K562 (cell line): Measurements from ENCODE around the gene HIVEP1. TPM values are rescaled to one million over a fixed set of nuclear protein-coding genes. Genes with fewer than 3 reads are reported as not detected.

Experiments used
- ATAC-seq: fragments of 200-7000 bp; cut with Tn5 transposase; 3 replicates; pipeline ENCODE4 v1.9.1; 2020; ENCODE audit warnings: moderate library complexity
- BruUV-seq: library from RNA; stranded (reverse); fragments of 400-500 nt; replicated peaks from 2 replicates; lab custom pipeline; 2021; lab: Mats Ljungman, UMichigan
- CTCF ChIA-PET: fragments of 300-600 bp; formaldehyde crosslinking; extraction: SDS; loops from one replicate; lab custom pipeline; 2021; ENCODE audit warnings: low intra/inter-chr PET ratio; lab: Yijun Ruan, JAX
- POLR2A ChIA-PET: fragments of 300-600, 350-650 bp; sonication (Branson Sonifier 250); formaldehyde crosslinking; extraction: SDS; loops from one replicate; lab custom pipeline; 2021; ENCODE audit warnings: antibody characterized with exemption, inconsistent platforms; lab: Yijun Ruan, JAX
- DNase-seq, 4 experiments: peaks; one replicate each; pipeline versions ENCODE4 v3.0.0 to v3.0.0-alpha.2; 2011 to 2018; ENCODE audit warnings: low spot score in 3 of 4, mixed read lengths in 3 of 4; ENCODE audit errors: extremely low read depth in 1 of 4
- FAIRE-seq: peaks from 2 replicates; lab custom pipeline; 2011; peaks lifted over from hg19 to GRCh38; lab: Jason Lieb, UNC
- H2AFZ ChIP-seq: 2 replicates; pipeline ENCODE4 v1.6.0; 2011; ENCODE audit warnings: low read depth, low read length, control low read depth, inconsistent platforms
- H3K27ac ChIP-seq: fragments of 200-600 bp; 3 replicates; pipeline ENCODE4 v1.8.0; 2011; ENCODE audit warnings: low read depth, mild to moderate bottlenecking, control low read depth, inconsistent platforms, low read length, moderate library complexity, mixed read lengths; ENCODE audit errors: extremely low read depth
- H3K27me3 ChIP-seq, 2 experiments: fragments of 300-600 bp in 1 of 2; 2 replicates in 1 of 2; 3 replicates in 1 of 2; pipeline versions ENCODE4 v1.6.0 to v1.8.0; 2011; ENCODE audit warnings: inconsistent platforms in 2 of 2, low read length in 2 of 2, mild to moderate bottlenecking in 1 of 2, mixed read lengths in 1 of 2, moderate library complexity in 1 of 2; ENCODE audit not compliant: control insufficient read depth in 2 of 2, insufficient read depth in 2 of 2
- H3K36me3 ChIP-seq: fragments of 300-600 bp; 3 replicates; pipeline ENCODE4 v1.8.0; 2011; ENCODE audit warnings: mild to moderate bottlenecking, low read length, inconsistent platforms; ENCODE audit not compliant: control insufficient read depth, insufficient read depth
- H3K4me1 ChIP-seq, 2 experiments: fragments of 200-600 bp in 1 of 2; replicated peaks in 1 of 2; 2 replicates in 1 of 2; 3 replicates in 1 of 2; pipeline versions ENCODE4 v1.5.1 to v1.8.0; 2011; ENCODE audit warnings: inconsistent platforms in 2 of 2, low read length in 2 of 2, mild to moderate bottlenecking in 1 of 2, mixed read lengths in 1 of 2, moderate library complexity in 1 of 2; ENCODE audit not compliant: control insufficient read depth in 2 of 2, insufficient read depth in 2 of 2
- H3K4me2 ChIP-seq: 2 replicates; pipeline ENCODE4 v1.6.1; 2011; ENCODE audit warnings: low read length, control low read depth, inconsistent platforms, mixed read lengths; ENCODE audit not compliant: insufficient read depth
- H3K4me3 ChIP-seq: fragments of 200-600 bp; sonication (generic), shearing (Covaris generic); 2 replicates; pipeline ENCODE4 v1.5.1; 2016; ENCODE audit warnings: control low read depth, inconsistent platforms
- H3K79me2 ChIP-seq: fragments of 200-600 bp; 3 replicates; pipeline ENCODE4 v1.8.0; 2011; ENCODE audit warnings: low read length, inconsistent platforms; ENCODE audit not compliant: control insufficient read depth, insufficient read depth
- H3K9ac ChIP-seq, 2 experiments: 2 replicates each; pipeline versions ENCODE4 v1.6.0 to v1.6.1; 2011; ENCODE audit warnings: low read depth in 2 of 2, low read length in 2 of 2, control low read depth in 1 of 2, inconsistent platforms in 1 of 2, mild to moderate bottlenecking in 1 of 2, mixed read lengths in 1 of 2; ENCODE audit not compliant: insufficient read depth in 1 of 2
- H3K9me1 ChIP-seq: one replicate; pipeline ENCODE4 v1.6.0; 2011; ENCODE audit warnings: inconsistent platforms, mild to moderate bottlenecking, low read length, moderate library complexity; ENCODE audit not compliant: control insufficient read depth, insufficient read depth
- H3K9me3 ChIP-seq: replicated peaks from 2 replicates; pipeline ENCODE4 v1.5.1; 2011; ENCODE audit warnings: low read depth, low read length, inconsistent platforms; ENCODE audit not compliant: control insufficient read depth, insufficient read depth
- H4K20me1 ChIP-seq: replicated peaks from 2 replicates; pipeline ENCODE4 v1.6.1; 2011; ENCODE audit warnings: low read length, inconsistent platforms, mixed read lengths; ENCODE audit not compliant: control insufficient read depth, insufficient read depth
- ARID2 ChIP-seq: fragments of 450-650 bp; IDR thresholded peaks from 2 replicates; pipeline ENCODE4 v1.6.1; 2017; ENCODE audit warnings: antibody characterized with exemption, mild to moderate bottlenecking
- ATF1 ChIP-seq, 2 experiments: fragments of 450-650 bp in 1 of 2; IDR thresholded peaks; 2 replicates each; pipeline ENCODE4 v1.6.1; 2016; ENCODE audit warnings: missing compliant biosample characterization in 1 of 2, missing genetic modification characterization in 1 of 2
- KAT7 ChIP-seq: sonication (generic); formaldehyde crosslinking; IDR thresholded peaks from 2 replicates; pipeline ENCODE4 v1.8.0; 2022; ENCODE audit warnings: missing genetic modification reagents, mild to moderate bottlenecking, borderline replicate concordance
- MEIS2 ChIP-seq: fragments of 450-650 bp; IDR thresholded peaks from 2 replicates; pipeline ENCODE4 v1.6.1; 2014; ENCODE audit warnings: mild to moderate bottlenecking; ENCODE audit not compliant: partially characterized antibody
- MXD1 ChIP-seq: fragments of 250-450 bp; sonication (Bioruptor Pico); IDR thresholded peaks from 2 replicates; pipeline ENCODE4 v1.8.0; 2021; ENCODE audit warnings: borderline replicate concordance, mild to moderate bottlenecking, moderate library complexity; ENCODE audit not compliant: poor library complexity, severe bottlenecking
- SNAPC5 ChIP-seq: fragments of 250-450 bp; sonication (Bioruptor Pico); IDR thresholded peaks from 2 replicates; pipeline ENCODE4 v1.8.0; 2021; ENCODE audit warnings: moderate library complexity, mild to moderate bottlenecking, inconsistent platforms
- STAT6 ChIP-seq: sonication (generic); formaldehyde crosslinking; IDR thresholded peaks from 2 replicates; pipeline ENCODE4 v1.8.1; 2023; ENCODE audit warnings: mild to moderate bottlenecking, missing genetic modification reagents
- WGBS: fragments of 100-300 bp; shearing (Covaris generic); methylation state at CpG from one replicate; pipeline ENCODE4 v1.1.6; 2016; ENCODE audit warnings: low coverage, mixed read lengths; ENCODE audit not compliant: insufficient coverage; ENCODE audit errors: missing lambda C conversion rate; 5-methylcytosine and 5-hydroxymethylcytosine counted together
- in situ Hi-C: fragments of 300-500 bp; cut with MboI; formaldehyde crosslinking; loops from 4 replicates; pipeline ENCODE4 v1.15.0; 2018; ENCODE audit warnings: inconsistent platforms, mixed read lengths
- intact Hi-C: fragments of 100-400 bp; cut with micrococcal nuclease; formaldehyde crosslinking; loops from 2 replicates; pipeline ENCODE4 v1.14.2; 2022
- polyA plus RNA-seq, 8 experiments: library from polyadenylated mRNA; depleted of rRNA in 4 of 8; stranded (reverse) in 5 of 8; unstranded in 3 of 8; fragments of >200 nt; fragmentation: Nextera tagmentation in 2 of 8; fragmentation: Illumina TruSeq in 1 of 8; extraction: Ambion mirVana in 2 of 8; extraction: Trizol in 1 of 8; gene quantifications; 2 replicates each; pipeline versions ENCODE4 v1.2.1 to v1.2.3, GENCODE V29; 2011 to 2014; ENCODE audit warnings: inconsistent platforms in 1 of 8, missing spikeins in 1 of 8
- total RNA-seq, 7 experiments: library from RNA; depleted of rRNA in 6 of 7; stranded (reverse); fragments of >200 nt in 6 of 7; fragmentation: Illumina TruSeq in 2 of 7; extraction: Trizol in 2 of 7; gene quantifications; 2 replicates each; pipeline versions ENCODE4 v1.2.1 to v1.2.3, GENCODE V29; 2011 to 2021; ENCODE audit warnings: low replicate concordance in 1 of 7

HIVEP1 gene
- total and polyA plus RNA-seq, 9 of the 15 experiments (the other 6 are each of a cell fraction or from before 2014, with no cell fraction given), result 6.0 to 33.3 (median 21.7) TPM

GRCh38 chr6:12148317-12148801 lies 136.2 kb downstream of the HIVEP1 start (continued):
- no peak for TF ChIP-seq MXD1 (CRISPR knock-in tag)
- TF ChIP-seq ATF1 (CRISPR knock-in tag; IDR thresholded peaks at IDR 0.05), result no peak
- TF ChIP-seq ATF1 (tag; IDR thresholded peaks at IDR 0.05), result no peak
- no peak for TF ChIP-seq SNAPC5 (CRISPR knock-in tag)

GRCh38 chr6:12148841-12149240 lies 136.7 kb downstream of the HIVEP1 start:
- intact Hi-C loops, result no loop called here
- 53% methylated on average over 4 of the region's 4 CpGs for WGBS
- no peaks in the 10 kb centered on the region for H3K9me1 ChIP-seq
- H4K20me1 ChIP-seq, result no peaks in the 10 kb centered on the region
- no peaks in the 10 kb centered on the region for H3K4me1 ChIP-seq
- BruUV-seq, result no TSS peak
- CTCF ChIA-PET, result no interaction called here
- no peak overlapping the region for H3K27ac ChIP-seq
- no peaks in the 10 kb centered on the region for H3K27me3 ChIP-seq
- no peak for TF ChIP-seq KAT7 (CRISPR knock-in tag)
- peak; percentile 17 for TF ChIP-seq MEIS2
- no peak for TF ChIP-seq STAT6
- no peak for TF ChIP-seq ARID2
- no peak for ATAC-seq
- in situ Hi-C loops, result no loop called here
- POLR2A ChIA-PET, result interaction anchor here (0.8 kb wide), 1 partner anchor 41 kb away, joined by 3 read pairs; no protein-coding TSS in a partner anchor
- no peaks in the 10 kb centered on the region for H3K9me3 ChIP-seq
- H3K9ac ChIP-seq, result no peak overlapping the region
- peaks cover 37% of the 10 kb centered on the region for H3K36me3 ChIP-seq
- no peak overlapping the region for H2AFZ ChIP-seq
- no peak for FAIRE-seq
- no peak overlapping the region for H3K4me2 ChIP-seq
- H3K79me2 ChIP-seq, result no peaks in the 10 kb centered on the region
- no peak overlapping the region for H3K4me3 ChIP-seq
- DNase-seq, result no peak
